Vagina (tissue), 2 donors: ENCODE results near the gene MRPL10.

Experiments used
- CTCF ChIP-seq, 3 experiments: fragments of 450-650 bp in 2 of 3; fragments of 200-600 bp in 1 of 3; sonication (generic) in 1 of 3; IDR thresholded peaks; one replicate each; pipeline ENCODE4 v1.5.1; 2017 to 2019; ENCODE audit warnings: antibody characterized with exemption in 3 of 3, mild to moderate bottlenecking in 2 of 3, moderate library complexity in 2 of 3
- POLR2A ChIP-seq, 2 donors: fragments of 450-650 bp; IDR thresholded peaks; one replicate each; pipeline ENCODE4 v1.6.1; 2017; ENCODE audit warnings: antibody characterized with exemption in 2 of 2, mild to moderate bottlenecking in 2 of 2, moderate library complexity in 2 of 2

DNA sequence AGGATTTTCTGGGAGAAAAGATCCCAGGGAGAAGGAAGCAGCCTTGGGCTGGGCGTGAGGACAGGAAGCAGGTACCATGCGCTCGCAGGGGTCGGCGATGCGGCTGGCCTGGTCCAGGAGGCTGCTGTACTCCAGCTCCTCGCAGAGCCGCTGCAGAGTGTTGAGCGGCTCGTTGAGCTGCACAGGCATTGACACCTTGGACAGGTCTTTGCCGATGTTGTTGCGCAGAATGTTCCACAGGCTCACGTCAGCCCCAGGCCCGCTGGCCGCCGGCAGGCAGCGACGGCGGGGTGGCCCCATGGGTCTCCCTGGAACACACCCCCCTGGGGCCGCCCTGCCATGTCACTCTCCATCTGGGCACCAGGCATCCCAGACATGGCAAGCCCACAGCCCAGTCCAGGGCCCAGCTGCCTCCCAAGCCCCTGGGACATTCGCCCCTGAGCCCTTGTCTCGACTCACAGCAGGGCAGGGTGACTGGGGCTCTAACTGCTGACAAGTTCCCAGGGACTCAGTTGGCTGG is 17.8 kb downstream of the MRPL10 start:
- TF ChIP-seq CTCF (IDR thresholded peaks at IDR 0.05) = no peak
- no peak for TF ChIP-seq POLR2A (IDR thresholded peaks at IDR 0.05)
